ENCODE data around the gene AKT3.
"Not testable (repeated sequence)": the region's sequence is repeated elsewhere in the genome, so short reads cannot be mapped to it uniquely, and the experiment has no call there.

The AKT3 gene

DNA sequence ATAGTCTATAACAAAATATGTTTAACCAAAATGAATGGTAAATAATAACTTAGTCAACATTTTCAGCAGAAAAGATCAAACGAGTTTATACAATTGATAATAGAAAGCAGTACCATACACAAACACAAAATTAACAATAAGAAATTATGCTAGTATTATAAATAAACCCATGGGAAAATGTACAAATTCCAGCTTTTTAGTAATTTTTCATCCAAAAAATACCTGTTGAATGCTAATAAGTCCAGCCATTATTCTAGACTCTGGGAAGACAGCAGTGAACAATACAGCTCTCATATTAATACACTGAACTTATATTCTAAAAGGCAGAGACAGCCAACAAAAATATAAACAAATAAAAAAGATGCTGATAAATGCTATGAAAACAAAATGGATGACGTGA, 66.3 kb downstream of the AKT3 start:
- no peak for DNase-seq (ENCODE audit: low read depth)

DNA sequence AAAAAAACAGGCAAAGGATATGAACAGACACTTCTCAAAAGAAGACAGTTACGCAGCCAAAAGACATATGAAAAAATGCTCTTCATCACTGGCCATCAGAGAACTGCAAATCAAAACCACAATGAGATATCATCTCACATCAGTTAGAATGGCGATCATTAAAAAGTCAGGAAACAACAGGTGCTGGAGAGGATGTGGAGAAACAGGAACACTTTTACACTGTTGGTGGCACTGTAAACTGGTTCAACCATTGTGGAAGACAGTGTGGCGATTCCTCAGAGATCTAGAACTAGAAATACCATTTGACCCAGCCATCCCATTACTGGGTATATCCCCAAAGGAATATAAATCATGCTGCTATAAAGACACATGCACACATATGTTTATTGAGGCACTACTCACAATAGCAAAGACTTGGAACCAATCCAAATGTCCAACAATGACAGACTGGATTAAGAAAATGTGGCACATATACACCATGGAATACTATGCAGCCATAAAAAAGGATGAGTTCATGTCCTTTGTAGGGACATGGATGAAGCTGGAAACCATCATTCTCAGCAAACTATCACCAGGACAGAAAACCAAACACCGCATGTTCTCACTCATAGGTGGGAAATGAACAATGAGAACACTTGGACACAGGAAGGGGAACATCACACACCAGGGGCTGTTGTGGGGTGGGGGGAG, 77.5 kb downstream of the AKT3 start:
- DNase-seq (ENCODE audit: low read depth), result not testable (repeated sequence)

DNA sequence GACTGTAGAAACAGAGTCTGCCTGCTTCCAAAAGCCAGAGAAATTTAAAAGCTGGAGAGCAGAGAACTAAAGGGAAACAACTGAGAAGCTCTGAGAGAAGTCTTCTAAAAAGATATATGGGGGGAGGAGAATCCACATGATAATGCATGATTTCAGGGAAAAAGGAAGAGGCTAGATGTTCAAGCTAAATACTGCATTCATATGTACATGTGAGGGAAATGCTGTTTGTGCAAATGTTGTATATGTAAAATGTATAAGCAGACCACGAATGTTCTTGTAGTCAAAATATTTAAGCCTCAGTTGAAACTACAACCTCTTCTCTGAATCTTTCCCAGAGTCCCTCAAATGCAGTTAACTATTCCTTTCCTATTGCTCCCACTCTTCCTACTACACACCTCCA, 79.2 kb downstream of the AKT3 start:
- DNase-seq (ENCODE audit: low read depth), result no peak

DNA sequence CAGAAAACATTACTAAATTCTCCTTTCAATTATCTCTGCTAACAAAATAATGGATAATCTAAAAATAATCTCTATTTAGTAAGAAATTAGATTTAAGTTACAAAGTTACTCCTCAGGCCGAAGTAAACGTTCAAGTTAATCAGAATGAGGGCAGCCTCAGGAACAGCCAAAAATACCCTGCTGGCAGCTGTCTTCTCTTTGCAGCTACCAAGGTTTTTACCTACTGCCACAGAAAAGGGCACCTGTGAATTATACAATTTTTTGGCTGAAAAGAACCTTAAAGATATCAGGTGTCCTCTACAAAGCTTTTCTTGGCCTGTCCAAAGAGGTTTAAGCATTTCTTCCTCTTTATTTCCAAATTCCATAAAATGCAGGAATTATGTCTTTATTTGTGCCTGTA, 84.4 kb downstream of the AKT3 start:
- no peak for DNase-seq (ENCODE audit: low read depth)

DNA sequence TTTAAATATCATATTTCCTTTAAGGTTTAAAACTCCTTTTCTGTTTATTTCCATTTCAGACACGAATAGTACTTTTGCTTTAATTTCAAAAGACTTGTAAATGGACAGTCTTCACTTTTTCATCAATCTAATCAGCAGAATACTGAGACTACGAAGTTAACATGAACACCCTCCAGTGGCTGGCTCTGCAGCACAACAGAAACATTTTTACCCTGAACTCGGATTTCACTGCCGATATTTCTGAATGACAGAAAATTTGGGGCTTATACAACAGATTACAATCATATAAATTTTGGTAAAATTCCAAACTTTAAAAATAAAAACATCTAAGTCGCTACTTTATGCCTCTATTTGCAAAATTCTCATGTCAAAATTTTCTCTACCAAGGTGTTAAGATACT, 86.2 kb downstream of the AKT3 start:
- no peak for DNase-seq (ENCODE audit: low read depth)

DNA sequence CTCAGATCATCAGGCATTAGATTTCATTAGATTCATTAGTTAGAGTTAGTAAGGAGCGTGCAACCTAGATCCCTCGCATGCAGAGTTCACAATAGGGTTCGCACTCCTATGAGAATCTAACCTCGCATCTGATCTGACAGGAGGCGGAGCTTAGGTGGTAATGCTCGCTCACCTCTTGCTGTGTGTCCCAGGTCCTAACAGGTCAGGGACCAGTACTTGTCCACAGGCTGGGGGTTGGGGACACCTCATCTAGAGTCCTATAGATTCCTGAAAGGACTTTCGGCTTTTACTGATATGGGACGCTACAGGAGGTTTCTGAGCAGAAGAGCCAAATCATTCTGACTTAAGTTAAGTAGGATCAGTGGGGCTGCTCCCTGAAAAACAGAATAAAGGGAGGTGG, 91.4 kb downstream of the AKT3 start:
- no peak for DNase-seq (ENCODE audit: low read depth)

DNA sequence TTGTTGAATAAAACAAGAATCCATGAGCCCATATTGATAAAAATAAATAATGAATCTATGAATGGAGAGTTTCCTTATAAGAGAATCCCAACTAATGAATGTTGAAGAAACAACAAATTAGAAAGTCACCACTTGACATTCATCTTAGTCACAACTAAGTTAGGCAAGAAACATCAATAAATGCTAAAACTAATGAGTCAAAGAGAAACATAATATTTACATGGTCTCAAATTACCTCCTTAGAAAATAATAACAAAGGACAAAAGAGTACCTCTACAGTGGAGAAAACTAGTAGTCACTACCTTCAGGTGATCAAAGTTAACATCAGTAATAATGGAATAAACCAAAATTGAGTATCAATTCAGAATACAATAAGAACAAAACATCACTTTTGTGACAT, 93.5 kb downstream of the AKT3 start:
- DNase-seq (ENCODE audit: low read depth), result no peak

DNA sequence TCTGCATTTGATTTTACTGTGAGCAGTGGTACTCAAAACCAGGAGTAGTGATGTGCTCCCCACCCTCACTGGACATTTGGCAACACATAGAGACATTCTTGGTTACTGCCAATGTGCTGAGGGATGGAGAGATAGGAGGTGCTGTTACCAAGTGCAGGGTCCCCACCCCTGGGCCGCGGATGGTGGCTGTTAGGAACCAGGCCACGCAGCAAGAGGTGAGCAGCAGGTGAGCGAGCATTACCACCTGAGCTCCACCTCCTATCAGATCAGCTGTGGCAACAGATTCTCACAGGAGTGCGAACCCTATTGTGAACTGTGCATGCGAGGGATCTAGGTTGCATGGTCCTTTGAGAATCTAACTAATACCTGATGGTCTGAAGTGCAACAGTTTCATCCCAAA, 95.7 kb downstream of the AKT3 start:
- no peak for DNase-seq (ENCODE audit: low read depth)

DNA sequence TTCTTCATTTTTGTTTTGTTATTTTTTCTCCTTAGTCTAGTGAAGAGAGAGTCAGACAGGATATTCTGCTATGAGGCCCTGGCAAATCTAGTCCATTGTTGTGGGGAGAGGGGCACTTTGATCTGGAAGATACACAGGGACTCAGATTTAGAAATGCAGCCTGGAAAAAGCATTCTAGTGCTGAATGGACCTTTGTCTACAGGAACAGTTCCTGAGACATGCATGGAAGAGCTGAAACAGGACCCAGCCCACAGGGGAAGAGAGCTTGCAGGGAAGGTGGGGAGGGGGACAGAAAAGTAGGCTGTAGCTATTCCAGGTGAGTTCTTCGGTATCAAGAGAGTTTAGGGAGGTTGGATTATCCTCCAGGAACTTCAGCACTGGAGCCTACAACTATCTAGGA, 98.5 kb downstream of the AKT3 start:
- DNase-seq (ENCODE audit: low read depth), result no peak

DNA sequence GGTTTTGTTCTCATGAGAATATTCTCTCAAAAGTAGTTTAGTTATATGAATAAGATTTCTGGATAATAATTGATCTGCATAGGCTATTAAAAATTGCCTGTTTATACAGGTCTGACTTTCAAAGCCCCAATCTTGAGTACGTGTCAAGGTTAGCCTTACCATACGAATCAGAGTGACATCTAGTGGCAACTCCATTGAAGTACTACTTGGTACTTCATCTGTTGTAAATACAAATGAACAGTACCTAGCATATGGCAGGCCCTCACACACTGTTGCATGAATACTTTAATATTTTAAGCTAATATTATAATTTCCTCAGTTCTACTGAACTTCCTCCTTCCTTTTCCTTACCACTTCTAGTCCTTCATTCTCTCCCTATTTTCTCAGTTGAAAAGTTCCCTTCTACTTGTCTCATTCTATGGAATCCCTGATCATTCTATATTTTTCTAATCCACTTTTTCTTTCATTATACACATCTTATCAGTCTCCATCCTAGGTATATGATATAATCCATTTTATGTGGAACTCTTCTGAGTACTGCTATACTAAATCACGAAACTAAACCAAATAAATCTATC, 101.2 kb downstream of the AKT3 start:
- DNase-seq (ENCODE audit: low read depth), result peak; percentile 55

DNA sequence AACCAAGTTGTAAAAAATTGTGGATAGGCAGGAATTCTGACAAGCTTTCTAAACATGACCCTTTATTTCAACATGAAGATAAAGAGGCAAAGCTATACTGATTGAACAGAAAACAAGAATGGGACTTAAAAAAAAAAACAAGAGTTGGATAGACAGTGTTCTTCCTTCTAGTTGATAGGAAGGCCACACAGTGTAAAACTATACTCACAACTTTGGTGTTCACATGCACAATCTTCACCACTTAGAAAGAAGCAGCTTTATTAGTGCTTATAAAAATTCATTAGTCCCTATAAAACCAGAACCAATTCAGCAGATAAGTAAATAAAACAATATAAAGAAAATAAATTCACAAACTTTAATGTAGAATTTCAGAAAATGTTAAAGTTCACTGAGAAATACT, 101.8 kb downstream of the AKT3 start:
- DNase-seq (ENCODE audit: low read depth), result no peak

DNA sequence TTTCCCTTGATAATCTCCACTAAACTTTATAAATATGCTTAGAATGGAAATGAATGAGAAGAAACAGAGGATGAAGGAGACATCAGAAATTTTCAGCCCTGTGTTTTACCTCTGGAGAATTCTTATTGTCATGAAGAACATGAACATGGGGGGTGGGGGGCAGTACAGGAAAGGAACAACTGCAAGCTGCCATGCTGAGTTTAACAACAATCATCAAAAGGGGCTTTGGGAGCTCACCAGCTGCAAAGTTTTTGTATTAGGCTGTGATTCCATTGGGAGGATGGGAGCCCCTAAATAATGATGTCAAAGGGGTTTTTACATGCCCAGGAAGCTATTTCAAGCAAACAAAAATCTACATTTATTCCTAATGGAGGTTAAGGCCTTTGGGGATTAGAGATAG, 103.3 kb downstream of the AKT3 start:
- no peak for DNase-seq (ENCODE audit: low read depth)

DNA sequence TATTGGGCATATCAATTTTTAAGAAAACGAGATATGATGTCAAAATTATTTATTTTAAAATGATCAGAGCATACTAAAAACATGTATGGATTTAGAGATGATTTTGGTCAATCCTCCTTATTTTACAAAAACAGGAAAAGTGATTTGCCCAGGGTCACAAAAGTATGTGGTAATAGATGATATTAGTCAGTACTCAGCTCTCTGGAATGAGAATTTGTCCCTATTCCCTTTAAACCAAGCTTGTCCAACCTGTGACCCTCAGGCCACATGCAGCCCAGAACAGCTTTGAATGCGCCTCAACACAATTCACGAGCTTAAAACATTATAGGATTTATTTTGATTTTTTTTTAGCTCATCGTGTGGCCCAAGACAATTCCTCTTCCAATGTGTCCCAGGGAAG, 104.7 kb downstream of the AKT3 start:
- DNase-seq (ENCODE audit: low read depth), result no peak

DNA sequence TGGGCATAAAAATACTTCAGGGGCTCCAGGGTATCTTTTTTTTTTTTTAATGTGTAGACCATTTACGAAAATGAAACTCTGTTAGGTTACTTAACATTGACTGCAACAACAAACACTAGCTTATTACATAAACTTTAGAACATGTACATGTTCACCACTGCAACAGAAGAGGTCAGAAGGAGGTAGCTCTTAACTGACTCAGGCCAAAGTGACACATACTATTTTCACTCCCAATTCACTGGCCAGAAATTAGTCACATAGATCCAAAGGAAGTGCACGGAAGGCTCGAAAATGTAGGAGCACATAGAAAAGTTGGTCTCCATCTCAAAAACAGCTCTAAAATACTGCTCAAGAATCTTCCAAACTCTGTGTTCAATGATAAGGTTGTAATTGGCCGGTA, 107.2 kb downstream of the AKT3 start:
- DNase-seq (ENCODE audit: low read depth), result peak; percentile 83

DNA sequence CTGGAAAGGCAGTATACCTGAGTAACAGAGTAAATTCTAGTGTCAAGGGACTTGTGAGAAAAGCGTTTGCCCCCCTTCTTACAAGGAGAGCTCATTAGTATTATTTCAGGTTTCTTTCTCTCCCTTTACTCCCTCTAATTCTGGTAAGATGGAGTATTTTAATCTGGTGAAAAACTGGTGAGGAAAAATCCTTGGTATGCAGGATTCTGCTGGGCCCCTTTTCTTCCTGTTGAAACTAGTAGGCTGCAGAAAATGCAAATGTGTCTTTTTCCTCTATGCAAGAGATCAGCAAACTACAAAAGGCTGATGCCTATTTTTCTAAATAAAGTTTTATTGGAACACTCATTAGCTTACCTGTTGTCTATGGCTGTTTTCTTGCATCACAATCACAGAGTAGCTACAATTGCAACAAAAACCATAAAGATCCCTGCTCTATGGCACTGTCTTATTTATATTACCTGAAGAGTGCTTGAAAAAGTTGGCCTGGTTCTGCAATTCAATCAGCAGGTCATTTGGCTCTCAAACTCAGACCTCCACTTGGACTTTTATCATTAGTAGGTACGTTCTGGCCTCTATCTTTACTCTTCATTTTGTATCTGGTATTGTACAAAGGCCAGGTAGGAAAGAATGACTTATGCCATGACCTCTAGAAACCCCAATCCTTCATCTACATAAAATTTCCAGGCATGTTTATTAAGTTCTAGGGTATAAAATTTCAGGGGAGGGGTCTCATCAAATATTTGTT, 109.6 kb downstream of the AKT3 start:
- no peak for DNase-seq (ENCODE audit: low read depth)

DNA sequence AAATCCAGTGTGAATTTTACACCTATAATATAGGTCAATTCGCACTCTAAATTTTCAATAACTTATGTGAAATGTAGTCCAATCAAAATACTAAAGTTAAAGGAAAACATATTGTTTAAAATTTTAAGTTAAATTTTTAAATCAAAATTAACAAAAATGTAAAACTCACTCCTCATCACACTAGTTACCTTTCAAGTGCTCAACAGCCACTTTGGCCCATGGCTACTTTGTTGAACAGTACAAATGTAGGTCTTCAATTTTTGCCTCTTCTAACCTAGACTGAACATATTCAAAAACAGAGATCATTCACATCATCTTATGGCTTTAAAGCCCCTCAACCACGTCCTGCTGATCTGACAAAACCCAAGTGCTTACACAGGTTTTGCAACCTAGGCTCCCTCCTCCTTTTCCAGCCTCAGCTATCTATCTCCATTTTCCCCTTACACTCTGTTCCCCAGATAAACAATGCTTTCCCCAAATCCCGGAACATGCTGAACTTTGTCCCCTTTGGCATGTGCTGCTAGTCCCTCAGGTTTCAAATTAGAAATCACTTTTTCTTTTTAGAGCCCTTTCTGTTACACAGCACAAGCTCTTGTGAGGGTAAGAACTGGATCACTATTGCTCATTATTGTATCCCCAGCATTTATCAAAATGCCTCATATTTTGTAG, 110.6 kb downstream of the AKT3 start:
- DNase-seq (ENCODE audit: low read depth), result no peak

DNA sequence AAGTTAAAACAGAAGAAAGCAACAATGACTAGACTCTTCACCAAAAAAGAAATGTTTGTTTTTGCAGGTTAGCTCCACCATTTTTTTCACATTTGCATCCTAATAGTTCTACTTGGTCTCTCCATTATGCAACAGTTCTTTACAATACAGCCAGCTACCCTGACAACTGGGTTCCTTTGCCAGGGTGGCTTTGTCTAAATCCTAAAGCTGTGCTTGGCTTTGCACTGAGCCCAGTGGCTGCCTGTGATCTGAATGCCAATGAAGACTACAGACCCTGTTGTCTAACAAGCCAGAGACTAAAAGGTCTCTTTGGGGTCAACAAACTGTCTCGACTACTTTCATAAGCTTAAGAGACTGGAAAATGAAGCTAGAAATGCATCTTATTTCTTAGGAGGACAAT, 112.0 kb downstream of the AKT3 start:
- no peak for DNase-seq (ENCODE audit: low read depth)

DNA sequence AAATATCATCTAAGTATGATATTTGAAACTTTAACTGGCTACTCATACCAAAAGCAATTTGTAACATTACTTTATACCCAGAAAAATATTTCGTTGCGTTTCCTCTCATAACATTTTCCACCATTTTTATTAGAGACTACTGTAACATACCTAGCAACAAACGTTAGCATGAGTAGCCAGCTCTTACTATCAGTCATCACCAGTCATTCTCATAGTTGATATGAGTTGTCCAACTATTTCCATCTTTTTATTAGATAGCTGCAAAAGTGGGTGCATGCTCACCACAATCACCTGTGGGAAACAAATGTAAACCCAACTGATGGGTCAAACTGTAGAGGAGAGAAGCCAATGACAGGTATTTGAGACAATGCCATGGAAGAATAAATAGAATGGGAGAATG, 114.6 kb downstream of the AKT3 start:
- no peak for DNase-seq (ENCODE audit: low read depth)

DNA sequence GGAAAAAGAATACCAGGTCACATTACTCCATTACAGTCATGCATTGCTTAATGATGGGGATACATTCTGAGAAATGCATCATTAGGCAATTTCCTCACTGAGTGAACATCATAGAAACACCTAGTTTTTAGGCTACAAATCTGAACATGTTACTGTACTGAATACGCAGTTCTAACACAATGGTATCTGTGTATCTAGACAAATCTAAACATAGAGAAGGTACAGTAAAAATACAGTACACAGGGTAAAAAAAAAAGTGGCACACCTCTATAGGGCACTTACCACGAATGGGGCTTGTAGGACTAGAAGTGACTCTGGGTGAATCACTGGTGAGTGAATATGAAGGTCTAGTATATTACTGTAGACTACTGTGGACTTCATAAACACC, 115.7 kb downstream of the AKT3 start:
- DNase-seq (ENCODE audit: low read depth), result no peak

DNA sequence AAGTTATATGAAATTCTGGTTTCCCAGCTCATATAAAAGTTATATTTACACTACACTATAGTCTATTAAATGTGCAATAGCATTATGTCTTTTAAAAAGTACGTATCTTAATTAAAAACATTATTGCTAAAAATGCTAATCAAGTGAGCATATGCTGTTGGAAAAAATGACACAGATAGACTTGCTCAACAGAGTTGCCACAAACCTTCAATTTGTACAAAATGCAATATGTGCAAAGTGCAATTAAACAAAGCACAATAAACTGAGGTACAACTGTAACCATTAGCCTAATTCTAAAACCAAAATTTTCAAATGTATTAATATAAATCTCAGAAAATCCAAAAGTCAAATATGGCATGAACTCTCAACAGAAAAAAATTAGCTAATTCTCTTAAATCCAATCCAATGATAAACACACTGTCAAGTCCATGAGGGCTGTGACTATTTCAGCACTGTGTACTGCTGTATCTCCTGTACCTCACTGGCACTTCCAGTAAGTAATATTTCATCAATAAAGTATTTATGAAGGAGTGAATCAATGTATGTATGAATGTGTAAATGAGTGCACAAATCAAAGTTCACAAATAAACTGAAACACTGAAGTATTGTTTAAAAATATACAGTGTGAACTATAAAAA, 116.3 kb downstream of the AKT3 start:
- DNase-seq (ENCODE audit: low read depth), result no peak

DNA sequence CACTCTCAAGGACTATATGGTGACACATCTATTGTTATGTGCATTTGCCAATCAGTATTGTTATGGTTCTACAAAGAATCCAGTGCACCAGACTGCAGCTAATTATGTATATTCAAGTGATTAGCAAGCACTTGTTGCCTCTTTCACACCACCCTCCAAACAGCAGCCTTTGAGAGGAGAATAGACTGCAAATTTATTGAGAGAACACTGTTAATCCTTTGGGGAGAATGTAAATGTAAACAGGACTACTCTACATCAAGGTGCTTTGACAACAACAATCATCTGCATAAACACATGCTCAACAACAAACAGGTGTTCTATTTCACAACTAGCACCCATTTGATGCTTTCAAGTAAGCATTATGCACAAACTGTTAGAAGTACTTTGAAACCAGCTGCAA, 117.4 kb downstream of the AKT3 start:
- no peak for DNase-seq (ENCODE audit: low read depth)

DNA sequence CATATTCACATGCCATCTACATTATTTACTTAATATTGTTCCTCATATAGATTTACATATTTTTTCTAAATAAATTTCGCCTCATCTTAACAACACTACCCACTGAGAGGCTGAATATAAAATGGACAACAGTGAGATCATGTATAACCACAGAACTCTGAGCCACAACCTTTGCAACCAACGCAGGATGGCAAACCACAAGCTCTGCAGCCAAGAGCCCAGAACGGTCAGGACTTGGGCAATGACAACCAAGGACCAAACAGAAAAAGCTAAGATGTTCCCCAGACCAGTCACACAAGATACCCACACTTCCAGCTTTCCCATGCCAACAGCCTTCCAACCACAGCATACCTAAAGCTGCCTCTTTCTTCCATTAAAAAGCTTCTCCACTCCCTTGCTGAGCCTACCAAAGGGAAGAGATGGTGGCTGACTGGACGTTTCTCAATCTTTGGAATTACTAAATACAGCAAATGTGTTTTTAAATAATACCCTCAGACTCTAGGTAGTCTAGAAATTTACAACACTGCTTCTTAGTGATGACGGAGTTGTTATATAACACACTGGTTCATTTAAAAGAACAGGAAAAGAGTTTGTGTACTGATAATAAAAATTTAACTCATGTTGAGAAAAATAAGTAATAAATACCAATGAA, 117.9 kb downstream of the AKT3 start:
- no peak for DNase-seq (ENCODE audit: low read depth)
